UCSD-AML1 (cell line): ENCODE data around the gene LOC101059915.
"Not testable (repeated sequence)": the region's sequence is repeated elsewhere in the genome, so short reads cannot be mapped to it uniquely, and the experiment has no call there.

Experiments used
- DNase-seq: peaks from one replicate; lab custom pipeline; 2025; ENCODE audit not compliant: unreplicated experiment; lab: John Stamatoyannopoulos, UW

LOC101059915 gene

GRCh38 chrX:71671043-71671780, 3.9 kb downstream of the LOC101059915 start:
- no peak for DNase-seq

- DNase-seq = no peak
Observed at GRCh38 chrX:71671938-71672337, 4.6 kb downstream of the LOC101059915 start.

- DNase-seq = not testable (repeated sequence)
Observed at GRCh38 chrX:71675636-71676035, 8.3 kb downstream of the LOC101059915 start.

GRCh38 chrX:71676068-71676795, 8.9 kb downstream of the LOC101059915 start:
- not testable (repeated sequence) for DNase-seq

- DNase-seq = not testable (repeated sequence)
Observed at GRCh38 chrX:71677195-71677594, 9.8 kb downstream of the LOC101059915 start.

GRCh38 chrX:71679575-71680207, 12.3 kb downstream of the LOC101059915 start:
- DNase-seq = no peak

- not testable (repeated sequence) for DNase-seq
Observed at GRCh38 chrX:71696641-71697465, 29.5 kb downstream of the LOC101059915 start.

- DNase-seq = not testable (repeated sequence)
Observed at GRCh38 chrX:71697466-71698298, 30.3 kb downstream of the LOC101059915 start.

GRCh38 chrX:71698299-71699022, 31.1 kb downstream of the LOC101059915 start:
- DNase-seq = not testable (repeated sequence)

GRCh38 chrX:71699023-71699344, 31.6 kb downstream of the LOC101059915 start:
- DNase-seq = not testable (repeated sequence)

GRCh38 chrX:71702853-71703252, 35.5 kb downstream of the LOC101059915 start:
- not testable (repeated sequence) for DNase-seq

- not testable (repeated sequence) for DNase-seq
Observed at GRCh38 chrX:71714064-71714463, 46.7 kb downstream of the LOC101059915 start.

GRCh38 chrX:71715551-71715950, 48.2 kb downstream of the LOC101059915 start:
- not testable (repeated sequence) for DNase-seq

- DNase-seq = not testable (repeated sequence)
Observed at GRCh38 chrX:71716323-71716722, 49.0 kb downstream of the LOC101059915 start.

GRCh38 chrX:71718185-71718584, 50.8 kb downstream of the LOC101059915 start, which contains the start of gene CXorf49:
Gene CXorf49 (minus strand): TSS chrX:71718285. CDS start chrX:71718151, 134 bp downstream.
- DNase-seq = not testable (repeated sequence)

- not testable (repeated sequence) for DNase-seq
Observed at GRCh38 chrX:71719195-71719594, 51.8 kb downstream of the LOC101059915 start.

- DNase-seq = not testable (repeated sequence)
Observed at GRCh38 chrX:71720289-71720886, 53.0 kb downstream of the LOC101059915 start.
